Measurements from ENCODE around the gene MSMO1. TPM values are rescaled to one million over a fixed set of nuclear protein-coding genes. Genes with fewer than 3 reads are reported as not detected.

The MSMO1 gene
- total RNA-seq, 1 experiment from 2014 or later = 53.9 TPM

Small RNAs within 50 kb of the gene (microRNA-seq; reads per million reads assigned to microRNA genes)
- not detected for gene MIR578 (ENCODE audit: unreplicated experiment)

Other genes starting within 250 kb of the MSMO1 start
- 7.2 TPM for gene TMEM192, start 214.8 kb upstream of the MSMO1 start, total RNA-seq (2021; ENCODE audit: unreplicated experiment)
- 17.4 TPM for gene KLHL2, start 120.1 kb upstream of the MSMO1 start, total RNA-seq (2021; ENCODE audit: unreplicated experiment)
- gene CPE, start 51.3 kb downstream of the MSMO1 start, total RNA-seq (2021; ENCODE audit: unreplicated experiment) = 0.92 TPM